Measurements from ENCODE around the gene PKP4.
"Not testable (repeated sequence)": the region's sequence is repeated elsewhere in the genome, so short reads cannot be mapped to it uniquely, and the experiment has no call there.

The PKP4 gene

DNA sequence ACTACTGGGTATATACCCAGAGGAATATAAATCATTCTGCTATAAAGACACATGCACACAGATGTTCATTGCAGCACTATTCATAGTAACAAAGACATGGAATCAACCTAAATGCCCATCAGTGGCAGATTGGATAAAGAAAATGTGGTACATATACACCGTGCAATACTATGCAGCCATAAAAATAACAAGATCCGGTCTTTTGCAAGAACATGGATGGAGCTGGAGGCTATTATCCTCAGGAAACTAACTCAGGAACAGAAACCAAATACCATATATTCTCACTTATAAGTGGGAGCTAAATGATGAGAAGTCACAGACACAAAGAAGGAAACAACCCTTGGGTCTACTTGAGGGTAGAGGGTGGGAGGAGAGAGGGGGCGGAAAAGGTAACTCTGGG lies 16.5 kb downstream of the PKP4 start:
- DNase-seq (ENCODE audit: low spot score) = not testable (repeated sequence)

DNA sequence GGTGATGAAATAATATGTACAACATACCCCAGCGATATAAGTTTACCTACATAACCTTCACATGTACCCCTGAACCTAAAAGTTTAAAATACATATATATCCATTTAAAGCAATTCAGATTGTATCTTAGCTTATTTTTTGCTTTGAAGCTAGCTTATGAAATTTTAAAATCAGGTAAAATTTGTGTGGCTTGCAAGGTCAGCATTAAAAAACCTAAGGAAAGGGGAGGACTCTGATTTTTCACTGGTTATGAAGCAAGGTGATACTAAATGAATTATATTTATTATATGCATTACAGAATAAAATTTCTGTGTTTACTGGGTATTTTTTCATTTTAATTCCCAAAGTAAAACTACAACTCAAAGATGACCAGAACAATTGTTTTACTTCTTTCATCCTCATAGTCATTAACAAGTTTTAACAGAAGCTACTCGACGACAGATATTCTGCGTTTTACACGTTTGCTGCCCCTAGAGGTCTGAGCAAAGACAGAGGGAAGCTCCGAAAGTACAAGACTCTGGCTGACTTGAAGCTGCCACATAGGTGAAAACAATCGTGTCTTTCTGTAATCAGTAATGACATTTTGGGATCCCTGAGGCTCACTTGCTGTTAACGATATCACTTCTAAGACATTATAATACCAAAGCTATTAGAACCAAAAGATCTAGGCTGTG lies 17.1 kb downstream of the PKP4 start:
- DNase-seq (ENCODE audit: low spot score) = no peak

DNA sequence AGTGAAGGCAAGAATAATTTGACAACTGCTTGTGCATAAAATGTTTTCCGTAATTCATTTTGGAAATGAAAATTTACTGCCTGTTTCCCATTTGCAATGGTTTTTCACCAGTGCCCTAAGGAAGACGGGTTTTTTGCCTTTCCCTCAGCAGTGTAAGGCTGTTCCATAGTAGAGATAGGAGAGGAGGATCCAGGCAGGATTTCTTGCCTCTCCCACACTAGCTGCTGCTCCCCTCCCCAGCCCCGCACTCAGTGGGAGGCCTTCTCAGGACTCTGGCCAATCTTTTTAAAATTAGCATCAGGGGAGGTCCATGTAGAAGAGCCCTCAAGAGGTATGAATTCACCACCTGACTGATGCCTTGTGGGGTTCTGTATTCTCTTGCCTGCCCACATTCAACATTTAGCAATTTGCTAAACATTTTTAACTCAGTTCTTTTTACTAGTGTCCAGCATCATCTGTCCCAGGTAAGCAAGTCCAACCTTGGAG lies 17.8 kb downstream of the PKP4 start:
- DNase-seq (ENCODE audit: low spot score) = not testable (repeated sequence)

DNA sequence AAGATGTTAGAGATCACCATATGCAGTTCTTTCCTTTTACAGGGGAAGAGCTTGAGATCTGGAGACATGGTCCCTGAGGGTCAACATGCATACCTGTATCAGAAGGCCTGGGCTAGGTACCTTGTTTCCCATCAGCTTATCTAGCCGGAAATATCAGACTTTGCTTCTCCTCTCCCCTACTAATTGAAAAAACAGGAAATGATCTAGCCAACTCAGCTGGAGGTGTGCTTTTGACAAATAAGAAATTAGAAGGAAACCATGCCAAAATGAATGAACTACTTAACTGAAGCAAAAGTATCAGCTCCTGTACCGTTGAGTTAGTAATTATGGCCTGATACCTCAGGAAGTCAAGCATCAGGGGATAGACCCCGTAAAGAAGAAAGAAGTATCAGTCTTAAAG lies 20.4 kb downstream of the PKP4 start:
- no peak for DNase-seq (ENCODE audit: low spot score)

DNA sequence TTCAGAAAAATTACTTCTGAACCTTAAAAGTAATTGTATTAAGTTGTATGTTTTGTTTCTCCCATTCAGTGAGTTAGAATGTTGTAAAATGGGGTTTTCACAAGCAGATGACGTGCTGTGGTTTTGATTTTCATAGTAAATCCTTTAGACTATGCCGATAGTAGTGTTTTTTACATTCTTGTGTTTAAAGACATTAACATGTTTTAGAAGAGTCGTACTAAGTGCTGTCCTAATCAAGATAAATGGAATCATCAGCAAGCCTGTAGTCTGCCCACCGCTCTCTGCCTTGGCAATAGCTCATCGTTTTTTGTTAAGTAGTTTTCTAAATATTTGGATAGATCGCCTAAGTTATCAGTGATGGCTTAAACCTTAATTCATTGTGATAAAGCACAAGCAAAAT lies 21.5 kb downstream of the PKP4 start:
- no peak for DNase-seq (ENCODE audit: low spot score)

DNA sequence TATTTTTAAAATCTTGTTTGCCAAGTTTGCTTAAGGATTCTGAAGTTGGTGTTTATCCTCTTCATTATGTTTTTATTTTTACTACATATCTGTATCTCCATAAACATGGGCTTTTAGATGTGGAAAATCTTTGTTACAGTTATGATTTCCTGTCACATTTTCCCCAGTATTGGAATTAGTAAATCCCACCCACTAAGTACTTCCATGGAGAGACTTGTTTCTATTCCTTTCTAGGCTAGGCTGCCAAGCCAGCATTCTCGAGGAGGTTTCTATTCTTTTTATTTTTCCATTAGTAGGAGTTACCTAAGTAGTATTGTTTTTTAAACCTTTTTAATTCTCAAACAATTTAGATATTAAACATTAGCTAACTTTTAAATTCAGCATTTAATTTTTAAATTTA lies 22.1 kb downstream of the PKP4 start:
- no peak for DNase-seq (ENCODE audit: low spot score)

DNA sequence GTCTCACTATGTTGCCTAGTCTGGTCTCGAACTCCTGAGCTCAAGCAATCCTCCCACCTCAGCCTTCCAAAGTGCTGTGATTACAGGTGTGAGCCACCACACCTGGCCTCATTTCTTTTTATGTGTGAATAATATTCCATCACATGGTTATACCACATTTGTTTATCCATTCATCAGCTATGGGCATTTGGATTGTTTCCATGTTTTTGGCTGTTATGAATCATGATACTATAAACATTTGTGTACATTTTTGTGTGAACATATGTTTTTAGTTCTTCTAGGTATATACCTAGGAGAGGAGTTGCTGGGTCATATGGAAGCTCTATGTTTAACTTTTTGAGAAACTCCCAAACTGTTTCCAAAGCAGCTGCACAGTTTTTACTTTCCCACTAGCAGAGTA lies 24.4 kb downstream of the PKP4 start:
- no peak for DNase-seq (ENCODE audit: low spot score)

DNA sequence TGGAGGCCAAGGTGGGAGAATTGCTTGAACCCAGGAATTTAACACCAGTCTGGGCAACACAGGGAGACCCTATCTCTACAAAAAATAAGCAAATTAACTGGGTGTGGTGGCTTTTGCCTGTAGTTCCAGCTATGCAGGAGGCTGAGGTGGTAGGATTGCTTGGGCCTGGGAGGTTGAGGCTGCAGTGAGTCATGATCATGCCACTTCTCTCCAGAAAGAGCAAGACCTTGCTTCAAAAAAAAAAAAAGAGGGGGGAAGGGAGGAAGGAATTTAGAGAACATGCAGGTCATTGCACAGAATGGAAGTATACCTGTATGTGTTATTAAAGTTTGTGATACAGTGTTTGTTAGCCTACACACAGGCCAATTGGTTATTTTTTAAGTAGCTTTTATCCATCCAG lies 25.8 kb downstream of the PKP4 start:
- no peak for DNase-seq (ENCODE audit: low spot score)

DNA sequence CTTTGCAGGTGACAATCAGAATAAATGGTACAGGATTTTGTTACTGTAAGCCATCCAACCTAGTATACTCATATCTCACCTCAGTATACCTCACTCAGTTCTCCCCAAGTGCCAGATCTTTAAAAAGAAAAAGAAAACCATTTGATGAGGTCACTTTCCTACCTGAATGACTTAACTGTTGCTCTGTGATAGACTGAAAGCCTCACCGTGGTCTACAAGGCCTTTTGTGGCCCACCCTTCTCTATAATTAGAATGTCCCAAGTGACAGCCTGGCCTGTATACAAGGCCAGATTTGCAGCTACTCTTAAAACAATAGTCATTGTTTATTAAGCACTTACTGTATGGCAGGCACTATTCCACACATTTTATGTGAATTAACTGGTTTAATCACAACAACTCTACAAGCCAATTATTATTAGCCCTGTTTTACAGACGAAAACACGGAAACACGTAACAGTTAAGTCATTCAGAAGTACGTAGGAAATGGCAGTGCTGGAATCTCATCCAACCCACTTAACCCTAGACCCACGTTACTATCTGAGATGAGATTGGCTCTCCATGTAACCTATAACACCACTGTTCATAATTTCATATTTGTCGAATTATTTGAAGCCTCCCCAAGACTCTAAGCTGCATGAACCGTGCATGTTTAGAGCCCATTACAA lies 28.3 kb downstream of the PKP4 start:
- no peak for DNase-seq (ENCODE audit: low spot score)

DNA sequence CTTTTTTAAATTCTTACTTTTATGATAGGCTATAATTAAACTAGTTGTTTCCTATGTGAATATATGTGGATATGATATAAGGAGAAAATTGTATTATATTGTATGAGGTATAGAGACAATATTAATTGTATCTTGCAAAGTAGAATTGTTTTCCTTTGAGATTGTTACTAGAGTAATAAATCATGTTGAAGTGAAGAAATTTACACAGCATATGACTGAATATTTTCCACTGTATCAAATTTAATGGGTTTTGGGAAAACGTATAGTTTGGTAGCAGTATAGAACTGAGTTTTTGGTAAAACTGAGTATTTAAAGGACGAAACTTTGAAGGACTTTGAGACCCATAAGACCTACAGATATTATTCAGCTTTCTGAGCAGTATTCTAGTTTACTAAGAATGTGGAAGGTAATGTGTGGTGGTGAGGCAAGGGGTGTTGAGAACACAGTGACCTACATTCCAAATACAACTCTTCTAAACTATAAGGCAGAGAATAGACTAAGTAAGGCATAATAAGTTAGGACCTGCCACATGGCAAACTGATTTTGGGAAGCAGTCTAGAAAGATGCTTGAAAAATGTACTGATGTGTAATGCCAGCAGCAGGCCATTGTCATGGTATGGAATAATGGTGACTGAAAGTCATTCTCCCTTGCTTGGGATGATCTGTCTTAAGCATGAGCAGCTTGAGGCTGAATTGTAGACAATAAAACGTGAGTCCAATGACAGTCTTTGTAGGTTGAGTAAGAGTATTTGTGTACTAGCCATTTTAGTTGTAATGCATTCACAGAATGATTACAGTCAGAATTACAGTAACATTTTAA lies 29.6 kb downstream of the PKP4 start:
- no peak for DNase-seq (ENCODE audit: low spot score)

DNA sequence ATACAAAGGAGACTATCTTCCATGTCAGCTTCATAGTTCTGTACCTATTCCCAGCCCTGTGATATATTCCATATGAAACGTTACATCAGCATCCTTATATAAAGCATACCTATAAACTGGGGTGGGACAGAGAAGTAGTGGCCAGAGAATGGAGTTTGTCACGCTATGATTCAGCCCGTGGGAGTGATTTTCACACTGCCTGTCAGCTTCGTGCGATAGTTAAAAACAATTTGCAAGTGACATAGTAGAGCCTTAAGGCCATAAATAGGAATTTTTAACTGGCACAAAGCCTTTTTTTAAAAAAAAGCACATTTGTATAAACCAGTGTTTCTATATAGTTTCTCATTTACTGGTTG lies 30.2 kb downstream of the PKP4 start:
- DNase-seq (ENCODE audit: low spot score) = no peak

DNA sequence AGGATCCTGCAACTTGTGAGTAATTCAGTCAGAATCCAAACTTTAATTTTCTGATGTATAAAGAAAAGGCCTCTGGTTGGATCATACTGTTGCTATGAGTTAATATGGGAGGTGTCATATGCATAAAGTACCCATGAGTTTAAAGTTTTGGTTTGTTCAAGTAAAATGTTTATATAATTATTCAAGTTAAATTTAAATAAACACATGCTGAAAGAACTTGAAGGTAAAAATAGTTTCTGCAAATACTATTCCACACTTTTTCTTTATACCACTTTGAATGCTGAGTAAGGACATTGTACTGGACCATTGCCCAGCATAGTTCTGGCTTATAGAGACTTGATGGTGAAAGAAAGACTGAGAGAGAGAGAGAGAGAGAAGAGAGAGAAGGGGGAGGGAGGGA lies 30.7 kb downstream of the PKP4 start:
- no peak for DNase-seq (ENCODE audit: low spot score)

DNA sequence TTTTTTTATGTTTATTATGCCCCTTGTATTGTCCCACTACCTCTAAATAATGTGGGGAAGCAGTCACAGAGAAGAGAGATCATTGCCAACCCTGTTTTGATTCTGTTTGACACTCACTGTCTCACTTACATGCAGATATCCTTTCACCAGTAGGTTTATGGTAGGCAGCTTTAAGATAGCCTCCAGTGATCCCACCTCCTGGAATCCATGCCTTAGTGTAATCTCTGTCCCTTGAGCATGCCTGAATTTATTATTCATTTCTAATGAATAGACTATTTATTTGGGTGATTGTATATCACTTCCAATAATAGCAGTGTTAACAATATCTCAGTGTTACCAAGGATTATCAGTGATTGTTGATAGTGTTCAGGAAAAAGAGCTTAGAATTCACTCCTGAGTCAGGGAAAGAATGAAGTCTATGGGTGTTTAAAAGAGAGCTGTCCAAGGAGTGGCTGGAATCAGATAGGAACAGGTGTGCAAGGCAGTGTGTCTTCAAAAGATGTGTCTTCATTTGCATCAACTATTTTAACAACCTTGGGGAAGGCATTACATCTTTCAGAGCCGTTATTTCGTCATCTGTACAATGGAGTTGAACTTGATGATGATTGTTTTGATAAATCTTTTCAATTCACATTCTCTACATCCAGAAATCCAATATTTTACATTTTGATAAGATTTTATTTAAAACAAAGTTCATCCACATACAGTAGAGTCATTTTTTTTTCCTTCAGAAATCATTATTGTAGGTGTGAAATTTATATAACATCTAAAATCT lies 31.9 kb downstream of the PKP4 start:
- DNase-seq (ENCODE audit: low spot score) = no peak

DNA sequence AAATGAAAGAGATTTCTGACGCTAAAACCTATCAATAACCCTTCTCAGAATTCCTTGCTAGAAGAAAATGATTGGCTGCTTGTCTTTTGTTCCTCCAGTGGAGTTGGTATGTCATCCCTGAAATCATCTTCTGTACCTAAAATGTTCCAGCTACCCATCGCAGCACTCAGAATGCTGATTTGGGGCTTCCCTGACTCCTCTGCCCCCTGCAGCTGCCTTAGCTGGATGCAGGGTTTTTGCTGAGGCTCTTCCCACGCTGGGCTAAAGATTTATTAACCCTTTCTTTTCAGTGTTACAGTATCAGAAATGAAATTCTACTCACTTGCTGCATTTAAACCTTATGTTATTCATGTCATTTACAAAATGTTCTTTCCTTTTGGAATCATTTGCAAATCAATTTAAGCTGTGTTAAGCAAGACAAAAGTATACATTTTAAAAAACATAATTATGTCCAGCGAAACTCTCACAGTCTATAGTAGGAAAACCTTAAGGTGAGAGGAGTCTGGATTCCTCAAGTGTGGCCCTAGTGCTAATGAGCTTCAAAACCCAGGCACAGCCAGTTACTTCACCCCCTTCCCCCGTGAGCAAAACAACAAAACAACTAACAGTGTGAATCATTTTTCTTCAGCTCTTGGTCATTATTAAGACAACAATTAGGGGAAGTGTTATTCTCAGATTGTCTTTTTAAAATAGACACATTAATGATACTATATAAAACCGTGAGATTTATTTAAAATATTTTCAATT lies 32.8 kb downstream of the PKP4 start:
- peak; percentile 51 for DNase-seq (ENCODE audit: low spot score)

DNA sequence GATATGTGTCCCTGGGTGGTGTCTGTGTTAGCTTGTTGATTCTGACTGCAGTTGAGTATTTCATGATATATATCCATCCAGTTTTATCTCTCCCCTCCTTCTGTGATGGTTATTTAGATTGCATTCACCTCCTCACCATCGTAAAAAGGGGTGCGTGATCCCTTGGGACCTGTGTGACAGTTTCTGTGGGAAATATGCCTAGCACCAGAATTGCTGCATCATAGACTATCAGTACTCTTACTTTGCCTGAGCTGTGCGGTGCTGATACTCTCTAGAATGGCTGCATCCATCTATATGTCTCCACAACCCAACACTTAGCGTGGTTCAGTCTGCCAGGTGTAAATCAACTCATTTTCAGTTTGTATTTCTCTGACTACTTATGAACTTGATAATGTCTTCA lies 34.3 kb downstream of the PKP4 start:
- DNase-seq (ENCODE audit: low spot score) = no peak

DNA sequence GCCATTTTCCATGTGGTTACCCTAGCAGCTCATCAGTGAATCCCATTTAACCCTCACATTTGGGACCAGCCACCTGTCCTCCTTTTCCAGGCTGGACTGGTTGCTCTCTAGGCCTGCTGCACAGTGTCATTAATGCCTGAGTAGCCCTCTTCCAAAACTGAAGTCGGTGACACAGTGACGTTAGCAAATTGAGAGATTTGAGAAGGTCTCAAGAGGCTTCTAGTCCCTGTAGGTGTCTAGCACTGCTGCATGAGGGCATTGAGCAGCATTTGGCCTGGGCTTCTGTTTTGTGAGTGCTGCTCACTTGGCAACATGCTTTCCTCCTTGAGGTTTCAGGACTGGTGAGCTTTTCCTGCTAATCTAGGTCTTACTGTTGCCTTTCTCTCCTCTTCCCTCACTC lies 36.7 kb downstream of the PKP4 start:
- peak; percentile 58 for DNase-seq (ENCODE audit: low spot score)

DNA sequence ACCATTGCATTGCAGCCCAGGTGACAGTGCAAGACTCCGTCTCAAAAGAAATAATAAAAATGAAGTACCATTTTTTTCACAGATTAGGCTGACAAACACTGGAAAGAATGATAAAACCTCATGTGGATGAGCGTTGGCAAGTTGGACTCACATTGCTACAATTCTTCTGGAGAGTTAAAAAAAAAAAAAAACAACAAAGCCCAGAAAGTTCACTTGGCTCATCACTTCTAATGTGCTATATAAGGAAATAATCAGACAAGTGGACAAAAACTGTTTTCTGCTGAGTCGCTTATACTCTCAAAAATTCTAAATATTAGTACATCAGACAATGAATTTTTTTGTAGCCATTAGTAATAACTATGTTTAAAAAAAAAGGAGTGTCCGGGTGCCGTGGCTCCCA lies 38.4 kb downstream of the PKP4 start:
- no peak for DNase-seq (ENCODE audit: low spot score)

DNA sequence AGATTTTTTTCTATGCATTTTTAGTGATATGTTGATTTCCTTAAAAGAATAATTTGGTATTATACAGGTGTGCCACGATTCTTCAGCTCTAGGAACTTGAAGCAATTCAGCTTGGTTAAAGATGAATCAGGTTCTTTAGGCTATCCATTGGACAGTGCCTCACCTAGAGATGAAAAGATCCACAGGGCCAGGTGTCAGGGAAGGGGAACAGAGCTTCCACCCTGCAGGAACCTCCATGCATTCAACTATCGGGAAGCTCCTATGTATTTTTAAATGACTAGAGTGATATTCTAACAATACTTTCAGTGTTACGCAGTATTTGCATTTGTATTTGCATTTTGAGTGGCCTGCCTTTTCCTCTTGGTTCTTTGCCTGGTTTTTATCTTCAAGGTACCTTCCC lies 40.2 kb downstream of the PKP4 start:
- DNase-seq (ENCODE audit: low spot score) = no peak

DNA sequence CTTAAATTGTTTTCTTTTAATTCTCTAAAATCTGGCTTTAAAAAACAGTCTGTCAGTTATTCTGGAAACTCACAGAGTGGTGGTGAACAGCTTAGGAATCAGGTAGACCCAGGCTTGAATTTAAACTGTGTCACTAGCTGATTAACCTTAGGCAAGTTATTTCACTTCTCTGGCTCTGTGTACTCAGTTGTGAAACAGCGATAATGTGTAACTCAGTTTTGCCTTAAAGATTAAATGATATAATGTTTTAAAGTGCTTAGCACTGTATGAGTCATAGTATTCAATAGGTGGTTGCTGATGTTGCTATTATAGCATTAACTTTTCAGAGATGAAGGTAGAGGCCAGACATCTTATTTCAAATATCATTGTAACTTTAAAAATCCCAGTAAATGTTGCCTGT lies 40.7 kb downstream of the PKP4 start:
- DNase-seq (ENCODE audit: low spot score) = no peak

DNA sequence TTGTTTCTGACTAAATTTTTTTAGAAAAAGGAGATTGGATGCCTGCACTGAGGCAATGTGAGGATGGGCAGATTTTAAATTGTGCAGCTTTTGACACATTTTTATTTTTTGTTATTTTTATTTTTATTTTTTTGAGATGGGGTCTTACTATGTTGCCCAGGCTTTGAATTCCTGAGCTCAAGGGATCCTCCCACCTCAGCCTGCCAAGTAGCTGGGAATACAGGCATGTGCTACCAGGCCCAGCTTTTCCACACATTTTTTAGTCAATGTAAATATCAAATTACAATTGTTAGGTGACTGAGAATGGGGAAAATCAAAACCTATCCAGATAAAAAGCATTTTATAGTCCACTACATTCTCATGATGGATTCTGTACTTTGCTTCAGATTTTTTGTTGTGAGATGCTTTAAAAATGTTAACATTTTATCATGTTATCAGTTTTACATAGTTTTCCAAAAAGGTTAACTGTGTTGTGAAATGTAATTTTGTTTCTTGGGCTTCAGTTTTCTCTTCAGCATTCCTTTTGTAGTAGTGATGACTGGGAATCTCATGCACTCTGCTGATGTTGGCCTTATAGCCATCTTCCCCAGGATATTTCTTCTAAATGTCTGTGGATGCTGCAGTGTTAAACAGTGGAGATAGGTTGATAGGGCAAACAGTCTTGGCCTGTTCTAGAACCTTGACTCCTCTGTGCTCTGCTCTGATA lies 41.4 kb downstream of the PKP4 start:
- no peak for DNase-seq (ENCODE audit: low spot score)

DNA sequence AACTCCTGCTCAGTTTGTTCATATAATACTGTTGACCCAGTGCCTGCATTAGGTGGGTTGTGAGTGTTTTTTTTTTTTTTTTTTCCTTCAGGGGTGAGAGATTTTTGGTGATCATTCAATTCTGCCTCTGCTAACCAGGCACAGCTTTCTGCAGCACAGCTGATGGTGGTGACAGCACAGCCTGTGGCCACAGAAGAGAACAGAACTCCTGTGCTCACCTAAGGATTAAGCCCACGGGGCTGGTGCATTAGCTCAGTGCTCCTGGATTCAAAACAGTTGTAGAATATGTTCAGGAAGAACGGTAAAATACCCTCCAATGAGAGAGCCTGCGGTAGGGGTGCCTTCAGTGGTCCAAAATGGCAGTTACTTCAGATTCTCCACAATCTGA lies 42.0 kb downstream of the PKP4 start:
- no peak for DNase-seq (ENCODE audit: low spot score)
